ENCODE measurements around the gene HNRNPUL1. TPM values are rescaled to one million over a fixed set of nuclear protein-coding genes. Genes with fewer than 3 reads are reported as not detected.
"Not testable (repeated sequence)": the region's sequence is repeated elsewhere in the genome, so short reads cannot be mapped to it uniquely, and the experiment has no call there.

HNRNPUL1 gene
- total and polyA plus RNA-seq, 2 donors: 79.3 to 123 TPM

- H3K4me1 ChIP-seq (ENCODE audit: insufficient read depth): no peaks in the 10 kb centered on the region
- H3K36me3 ChIP-seq (ENCODE audit: insufficient read depth): peaks cover 20% of the 10 kb centered on the region
- H3K27ac ChIP-seq (ENCODE audit: low read depth): no peak overlapping the region
- WGBS: 88% methylated on average over 6 of the region's 6 CpGs
- no peak overlapping the region for H3K4me3 ChIP-seq (ENCODE audit: low read depth, low read length)
- no peak for DNase-seq (ENCODE audit: extremely low spot score)
Observed at GRCh38 chr19:41273076-41273475, 8.9 kb downstream of the HNRNPUL1 start.

- Histone ChIP-seq H3K36me3 (ENCODE audit: insufficient read depth) (peaks cover 17% of the 10 kb centered on the region), H3K4me1 (ENCODE audit: insufficient read depth) (no peaks in the 10 kb centered on the region), H3K4me3 (ENCODE audit: low read depth, low read length) (no peak overlapping the region), H3K27ac (ENCODE audit: low read depth) (no peak overlapping the region)
- 95% methylated on average over 5 of the region's 5 CpGs for WGBS
- DNase-seq (ENCODE audit: extremely low spot score): no peak
Observed at GRCh38 chr19:41274802-41275201, 10.6 kb downstream of the HNRNPUL1 start.

GRCh38 chr19:41276231-41276630, 12.1 kb downstream of the HNRNPUL1 start:
- WGBS: 74% methylated on average over 3 of the region's 3 CpGs
- Histone ChIP-seq H3K4me3 (ENCODE audit: low read depth, low read length) (no peak overlapping the region), H3K4me1 (ENCODE audit: insufficient read depth) (no peaks in the 10 kb centered on the region), H3K36me3 (ENCODE audit: insufficient read depth) (peaks cover 22% of the 10 kb centered on the region), H3K27ac (ENCODE audit: low read depth) (no peak overlapping the region)
- no peak for DNase-seq (ENCODE audit: extremely low spot score)

- no peak for DNase-seq (ENCODE audit: extremely low spot score)
- H3K4me3 ChIP-seq (ENCODE audit: low read depth, low read length): no peak overlapping the region
- 93% methylated on average over 2 of the region's 2 CpGs for WGBS
- peaks cover 19% of the 10 kb centered on the region for H3K36me3 ChIP-seq (ENCODE audit: insufficient read depth)
- no peaks in the 10 kb centered on the region for H3K4me1 ChIP-seq (ENCODE audit: insufficient read depth)
- no peak overlapping the region for H3K27ac ChIP-seq (ENCODE audit: low read depth)
Observed at GRCh38 chr19:41278478-41278877, 14.3 kb downstream of the HNRNPUL1 start.

- DNase-seq (ENCODE audit: extremely low spot score): no peak
- H3K4me3 ChIP-seq (ENCODE audit: low read depth, low read length): no peak overlapping the region
- H3K36me3 ChIP-seq (ENCODE audit: insufficient read depth): peaks cover 7% of the 10 kb centered on the region
- no peak overlapping the region for H3K27ac ChIP-seq (ENCODE audit: low read depth)
- H3K4me1 ChIP-seq (ENCODE audit: insufficient read depth): no peaks in the 10 kb centered on the region
- WGBS: 81% methylated on average over 3 of the region's 3 CpGs
Observed at GRCh38 chr19:41288673-41289530, 24.7 kb downstream of the HNRNPUL1 start.

- H3K4me3 ChIP-seq (ENCODE audit: low read depth, low read length); H3K36me3 ChIP-seq (ENCODE audit: insufficient read depth); DNase-seq (ENCODE audit: extremely low spot score); H3K27ac ChIP-seq (ENCODE audit: low read depth); H3K4me1 ChIP-seq (ENCODE audit: insufficient read depth): not testable (repeated sequence)
- WGBS: 90% methylated on average over 8 of the region's 8 CpGs
Observed at GRCh38 chr19:41289814-41290213, 25.6 kb downstream of the HNRNPUL1 start.

GRCh38 chr19:41294393-41294792, 30.2 kb downstream of the HNRNPUL1 start:
- Histone ChIP-seq H3K4me3 (ENCODE audit: low read depth, low read length) (no peak overlapping the region), H3K27ac (ENCODE audit: low read depth) (no peak overlapping the region), H3K4me1 (ENCODE audit: insufficient read depth) (no peaks in the 10 kb centered on the region), H3K36me3 (ENCODE audit: insufficient read depth) (peaks cover 7% of the 10 kb centered on the region)
- WGBS: 96% methylated on average over 10 of the region's 10 CpGs
- DNase-seq (ENCODE audit: extremely low spot score): no peak

GRCh38 chr19:41295499-41295898, 31.3 kb downstream of the HNRNPUL1 start:
- Histone ChIP-seq H3K36me3 (ENCODE audit: insufficient read depth) (peaks cover 7% of the 10 kb centered on the region), H3K27ac (ENCODE audit: low read depth) (no peak overlapping the region), H3K4me3 (ENCODE audit: low read depth, low read length) (no peak overlapping the region), H3K4me1 (ENCODE audit: insufficient read depth) (no peaks in the 10 kb centered on the region)
- 78% methylated on average over 6 of the region's 6 CpGs for WGBS
- DNase-seq (ENCODE audit: extremely low spot score): no peak

GRCh38 chr19:41296433-41296871, 32.3 kb downstream of the HNRNPUL1 start:
- 79% methylated on average over 2 of the region's 2 CpGs for WGBS
- no peak overlapping the region for H3K27ac ChIP-seq (ENCODE audit: low read depth)
- DNase-seq (ENCODE audit: extremely low spot score): no peak
- H3K36me3 ChIP-seq (ENCODE audit: insufficient read depth): peaks cover 3% of the 10 kb centered on the region
- H3K4me1 ChIP-seq (ENCODE audit: insufficient read depth): no peaks in the 10 kb centered on the region
- no peak overlapping the region for H3K4me3 ChIP-seq (ENCODE audit: low read depth, low read length)

- DNase-seq (ENCODE audit: extremely low spot score): no peak
- Histone ChIP-seq H3K4me1 (ENCODE audit: insufficient read depth) (no peaks in the 10 kb centered on the region), H3K27ac (ENCODE audit: low read depth) (peak overlapping the region; percentile 65), H3K4me3 (ENCODE audit: low read depth, low read length) (no peak overlapping the region), H3K36me3 (ENCODE audit: insufficient read depth) (no peaks in the 10 kb centered on the region)
- WGBS: 50% methylated on average over 7 of the region's 7 CpGs
Observed at GRCh38 chr19:41297628-41298347, 33.6 kb downstream of the HNRNPUL1 start.

GRCh38 chr19:41298348-41298964, 34.3 kb downstream of the HNRNPUL1 start:
- 21% methylated on average over 4 of the region's 4 CpGs for WGBS
- Histone ChIP-seq H3K36me3 (ENCODE audit: insufficient read depth) (no peaks in the 10 kb centered on the region), H3K4me3 (ENCODE audit: low read depth, low read length) (no peak overlapping the region), H3K27ac (ENCODE audit: low read depth) (peak overlapping the region; percentile 65), H3K4me1 (ENCODE audit: insufficient read depth) (no peaks in the 10 kb centered on the region)
- no peak for DNase-seq (ENCODE audit: extremely low spot score)

GRCh38 chr19:41299046-41299754, 35.0 kb downstream of the HNRNPUL1 start:
- Histone ChIP-seq H3K36me3 (ENCODE audit: insufficient read depth) (no peaks in the 10 kb centered on the region), H3K4me1 (ENCODE audit: insufficient read depth) (no peaks in the 10 kb centered on the region), H3K27ac (ENCODE audit: low read depth) (peak overlapping the region; percentile 34), H3K4me3 (ENCODE audit: low read depth, low read length) (no peak overlapping the region)
- DNase-seq (ENCODE audit: extremely low spot score): no peak
- WGBS: 36% methylated on average over 10 of the region's 10 CpGs

GRCh38 chr19:41299755-41300089, 35.5 kb downstream of the HNRNPUL1 start:
- no peak for DNase-seq (ENCODE audit: extremely low spot score)
- Histone ChIP-seq H3K36me3 (ENCODE audit: insufficient read depth) (peaks cover 1% of the 10 kb centered on the region), H3K4me3 (ENCODE audit: low read depth, low read length) (no peak overlapping the region), H3K4me1 (ENCODE audit: insufficient read depth) (no peaks in the 10 kb centered on the region), H3K27ac (ENCODE audit: low read depth) (peak overlapping the region; percentile 30)
- WGBS: 23% methylated on average over 4 of the region's 4 CpGs
